GM12878 (cell line): Measurements from ENCODE around the gene ACADS. TPM values are rescaled to one million over a fixed set of nuclear protein-coding genes. Genes with fewer than 3 reads are reported as not detected.

Experiments
- ATAC-seq: fragments of 200-7000 bp; cut with Tn5 transposase; 3 replicates; pipeline ENCODE4 v1.9.1; 2020; ENCODE audit warnings: mild to moderate bottlenecking, moderate library complexity
- BruUV-seq: library from RNA; stranded (reverse); fragments of 400-500 nt; replicated peaks from 2 replicates; lab custom pipeline; 2021; lab: Mats Ljungman, UMichigan
- CTCF ChIA-PET: fragments of 300-600 bp; sonication (Branson Sonifier 250); formaldehyde crosslinking; extraction: SDS; loops from one replicate; lab custom pipeline; 2021; ENCODE audit warnings: inconsistent platforms; lab: Yijun Ruan, JAX
- POLR2A ChIA-PET: fragments of 350-600 bp; formaldehyde crosslinking; extraction: SDS; loops from one replicate; lab custom pipeline; 2021; ENCODE audit warnings: inconsistent platforms; lab: Charles Lee
- RAD21 ChIA-PET: fragments of 300-600 bp; sonication (Branson Sonifier 250); formaldehyde crosslinking; loops from one replicate; lab custom pipeline; 2023; ENCODE audit warnings: antibody characterized with exemption; ENCODE audit not compliant: unreplicated experiment; lab: Charles Lee
- SMC1A ChIA-PET: fragments of 300-600 bp; sonication (Branson Sonifier 250); formaldehyde crosslinking; loops from one replicate; lab custom pipeline; 2023; ENCODE audit not compliant: unreplicated experiment, uncharacterized antibody; lab: Charles Lee
- DNase-seq: peaks from one replicate; pipeline ENCODE4 v3.0.0-alpha.2; 2011; ENCODE audit warnings: low read depth, low spot score
- FAIRE-seq: peaks from 3 replicates; lab custom pipeline; 2011; peaks lifted over from hg19 to GRCh38; lab: Jason Lieb, UNC
- H2AFZ ChIP-seq: 2 replicates; pipeline ENCODE4 v1.6.0; 2011; ENCODE audit warnings: low read depth, low read length, control low read depth; ENCODE audit not compliant: control insufficient read depth
- H3K27ac ChIP-seq: 2 replicates; pipeline ENCODE4 v1.5.1; 2011; ENCODE audit warnings: control low read depth; ENCODE audit not compliant: control insufficient read depth, insufficient read depth
- H3K27me3 ChIP-seq, 2 experiments: replicated peaks in 1 of 2; 2 replicates each; pipeline versions ENCODE4 v1.6.0 to v1.6.1; 2011; ENCODE audit warnings: low read length in 1 of 2; ENCODE audit not compliant: control insufficient read depth in 2 of 2, insufficient read depth in 2 of 2
- H3K36me3 ChIP-seq, 2 experiments: 2 replicates each; pipeline ENCODE4 v1.5.1; 2011; ENCODE audit warnings: low read length in 1 of 2; ENCODE audit not compliant: control insufficient read depth in 2 of 2, insufficient read depth in 2 of 2
- H3K4me1 ChIP-seq: 2 replicates; pipeline ENCODE4 v1.6.1; 2011; ENCODE audit warnings: mild to moderate bottlenecking, low read length, moderate library complexity, mixed read lengths; ENCODE audit not compliant: control insufficient read depth, insufficient read depth
- H3K4me2 ChIP-seq: 2 replicates; pipeline ENCODE4 v1.6.0; 2011; ENCODE audit warnings: control low read depth; ENCODE audit not compliant: control insufficient read depth, insufficient read depth
- H3K4me3 ChIP-seq: fragments of 200-600 bp; sonication (generic); 2 replicates; pipeline ENCODE4 v1.5.1; 2016
- H3K79me2 ChIP-seq: 2 replicates; pipeline ENCODE4 v1.6.0; 2011; ENCODE audit warnings: low read length; ENCODE audit not compliant: control insufficient read depth, insufficient read depth
- H3K9ac ChIP-seq: 2 replicates; pipeline ENCODE4 v1.8.0; 2011; ENCODE audit warnings: low read length, control low read depth, mixed read lengths; ENCODE audit not compliant: control insufficient read depth, insufficient read depth
- H3K9me3 ChIP-seq: replicated peaks from 3 replicates; pipeline ENCODE4 v1.5.1; 2011; ENCODE audit warnings: mild to moderate bottlenecking, low read length; ENCODE audit not compliant: control insufficient read depth, insufficient read depth
- H4K20me1 ChIP-seq: 2 replicates; pipeline ENCODE4 v1.6.0; 2011; ENCODE audit not compliant: control insufficient read depth, insufficient read depth
- CTCF ChIP-seq, 3 experiments: IDR thresholded peaks in 2 of 3; conservative IDR thresholded peaks in 1 of 3; 2 replicates each; pipeline ENCODE4 v1.5.1; 2011; ENCODE audit warnings: low read depth in 3 of 3, low read length in 3 of 3, mild to moderate bottlenecking in 3 of 3, control low read depth in 2 of 3, moderate library complexity in 2 of 3, inconsistent platforms in 1 of 3, mixed read lengths in 1 of 3; ENCODE audit not compliant: control insufficient read depth in 2 of 3, insufficient read depth in 1 of 3; ENCODE audit errors: extremely low read depth in 1 of 3
- LARP7 ChIP-seq: fragments of 450-650 bp; IDR thresholded peaks from 2 replicates; pipeline ENCODE4 v1.6.1; 2017; ENCODE audit warnings: mild to moderate bottlenecking
- MYC ChIP-seq: IDR thresholded peaks from 2 replicates; pipeline ENCODE4 v1.6.1; 2011; ENCODE audit warnings: mild to moderate bottlenecking, low read length, moderate library complexity, inconsistent platforms; ENCODE audit not compliant: insufficient read depth, insufficient replicate concordance, insufficient read length, severe bottlenecking
- PAX5 ChIP-seq: IDR thresholded peaks from 2 replicates; pipeline ENCODE4 v1.6.1; 2011; ENCODE audit warnings: low read depth, low read length, borderline replicate concordance
- RAD21 ChIP-seq: IDR thresholded peaks from 2 replicates; pipeline ENCODE4 v1.6.1; 2011; ENCODE audit warnings: mild to moderate bottlenecking, low read depth, low read length, moderate library complexity; ENCODE audit not compliant: insufficient read depth
- SMC3 ChIP-seq: IDR thresholded peaks from 2 replicates; pipeline ENCODE4 v1.6.1; 2011; ENCODE audit warnings: low read length, improper control_type of control experiment, borderline replicate concordance
- SUZ12 ChIP-seq: fragments of 200-600 bp; sonication (generic); IDR thresholded peaks from one replicate; pipeline ENCODE4 v1.6.1; 2018; ENCODE audit warnings: antibody characterized with exemption, mild to moderate bottlenecking; ENCODE audit not compliant: unreplicated experiment
- WGBS: methylation state at CpG from one replicate; pipeline ENCODE4 v1.1.6; 2016; ENCODE audit warnings: low lambda C conversion rate; ENCODE audit not compliant: insufficient replicate concordance, insufficient coverage; ENCODE audit errors: missing lambda C conversion rate; 5-methylcytosine and 5-hydroxymethylcytosine counted together
- in situ Hi-C: fragments of 300-500 bp; cut with MboI; formaldehyde crosslinking; loops from 9 replicates; pipeline ENCODE4 v1.14.3; 2018; ENCODE audit warnings: mixed read lengths
- intact Hi-C: fragments of 100-400 bp; cut with micrococcal nuclease; formaldehyde crosslinking; loops from one replicate; pipeline ENCODE4 v1.14.2; 2022; ENCODE audit not compliant: unreplicated experiment
- polyA plus RNA-seq, 11 experiments: library from polyadenylated mRNA; depleted of rRNA in 4 of 11; unstranded in 6 of 11; stranded (reverse) in 5 of 11; fragments of >200 nt; fragmentation: Nextera tagmentation in 4 of 11; fragmentation: Illumina TruSeq in 1 of 11; extraction: Ambion mirVana in 4 of 11; extraction: Trizol in 1 of 11; gene quantifications; 1 replicate in 1 of 11; 2 replicates in 10 of 11; pipeline versions ENCODE4 v1.2.1 to v1.2.3, GENCODE V29; 2011 to 2016; ENCODE audit warnings: inconsistent platforms in 2 of 11, missing spikeins in 2 of 11, low read depth in 1 of 11
- total RNA-seq, 4 experiments: library from RNA; depleted of rRNA in 3 of 4; stranded (reverse); fragments of >200 nt in 3 of 4; fragmentation: Illumina TruSeq in 1 of 4; extraction: Trizol in 1 of 4; gene quantifications; 2 replicates each; pipeline versions ENCODE4 v1.2.1 to v1.2.3, GENCODE V29; 2013 to 2021
- TF ChIP-seq, protein P1 (sequence below): IDR thresholded peaks from 2 replicates; pipeline ENCODE4 v1.6.1; 2011; ENCODE audit warnings: borderline replicate concordance, low read depth, mild to moderate bottlenecking, moderate library complexity, low read length; ENCODE audit not compliant: insufficient read depth, poor library complexity, severe bottlenecking

Gene ACADS
- total and polyA plus RNA-seq, 10 of the 15 experiments (the other 5 are each of a cell fraction or from before 2014, with no cell fraction given) = 0.05 to 18.1 (median 10.2) TPM

DNA sequence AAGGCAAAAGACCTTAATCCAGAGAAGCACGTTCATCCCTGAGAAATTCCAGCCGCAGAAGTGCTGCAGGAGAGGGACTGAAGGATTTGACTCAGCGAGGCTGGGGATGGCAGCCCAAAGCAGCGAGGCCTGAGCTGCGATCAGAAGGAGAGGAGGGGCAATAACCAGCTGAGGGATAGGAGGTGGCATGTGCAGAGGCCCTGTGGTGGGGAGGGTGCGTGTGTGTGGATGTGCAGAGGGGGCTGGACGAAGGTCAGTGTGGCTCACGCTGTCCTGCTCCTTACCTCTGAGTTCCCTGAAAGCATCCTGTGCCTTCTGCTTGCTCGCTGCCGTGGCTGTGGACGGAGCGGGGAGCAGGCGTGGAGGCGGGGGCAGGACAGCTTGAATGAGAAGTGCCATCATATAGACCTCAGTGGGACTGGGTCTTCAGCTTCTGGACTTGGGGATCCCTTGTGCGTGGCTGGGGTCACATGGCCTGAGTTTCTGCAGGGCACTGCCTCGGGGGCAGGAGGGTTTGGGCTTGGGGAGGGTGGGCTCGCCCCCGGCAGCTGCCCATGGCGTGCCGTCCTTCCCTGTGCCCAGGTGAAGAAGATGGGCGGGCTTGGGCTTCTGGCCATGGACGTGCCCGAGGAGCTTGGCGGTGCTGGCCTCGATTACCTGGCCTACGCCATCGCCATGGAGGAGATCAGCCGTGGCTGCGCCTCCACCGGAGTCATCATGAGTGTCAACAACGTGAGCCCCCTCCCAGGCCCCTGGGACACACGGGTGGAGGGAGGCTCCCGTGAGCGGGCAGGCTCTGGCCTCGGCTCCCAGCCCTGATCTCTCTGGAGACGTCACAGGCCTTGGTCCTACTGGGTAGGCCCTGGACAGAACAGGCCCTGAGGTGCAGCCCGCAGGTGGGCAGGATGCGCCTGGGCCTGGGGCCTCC, 11.0 kb downstream of the ACADS start (continued):
- TF ChIP-seq MYC = no peak
- TF ChIP-seq LARP7 = no peak

- RAD21 ChIA-PET = interaction anchor here (0.7 kb wide), 1 partner anchor 234 kb away, joined by 3 read pairs; no protein-coding TSS in a partner anchor
- BruUV-seq = no TSS peak
- 83% methylated on average over 20 of the region's 25 CpGs for WGBS
- Histone ChIP-seq H3K27ac (no peak overlapping the region), H3K9me3 (no peaks in the 10 kb centered on the region), H3K79me2 (no peaks in the 10 kb centered on the region), H3K9ac (no peak overlapping the region), H3K27me3 (no peaks in the 10 kb centered on the region), H3K4me3 (no peak overlapping the region), H3K36me3 (no peaks in the 10 kb centered on the region), H4K20me1 (no peaks in the 10 kb centered on the region), H3K4me2 (no peak overlapping the region), H2AFZ (no peak overlapping the region), H3K4me1 (no peaks in the 10 kb centered on the region)
- intact Hi-C loops = no loop called here
- peak in 1 of 3 experiments; percentile 7; a peak in 1 of 6 replicates for TF ChIP-seq CTCF (IDR thresholded peaks at IDR 0.05 in 2 of 3, conservative IDR thresholded peaks at IDR 0.05 in 1 of 3; ENCODE audit: control insufficient read depth in 2 of 3, extremely low read depth in 1 of 3, insufficient read depth in 1 of 3, low read depth in 3 of 3, low read length in 3 of 3)
- TF ChIP-seq, protein P1, sequence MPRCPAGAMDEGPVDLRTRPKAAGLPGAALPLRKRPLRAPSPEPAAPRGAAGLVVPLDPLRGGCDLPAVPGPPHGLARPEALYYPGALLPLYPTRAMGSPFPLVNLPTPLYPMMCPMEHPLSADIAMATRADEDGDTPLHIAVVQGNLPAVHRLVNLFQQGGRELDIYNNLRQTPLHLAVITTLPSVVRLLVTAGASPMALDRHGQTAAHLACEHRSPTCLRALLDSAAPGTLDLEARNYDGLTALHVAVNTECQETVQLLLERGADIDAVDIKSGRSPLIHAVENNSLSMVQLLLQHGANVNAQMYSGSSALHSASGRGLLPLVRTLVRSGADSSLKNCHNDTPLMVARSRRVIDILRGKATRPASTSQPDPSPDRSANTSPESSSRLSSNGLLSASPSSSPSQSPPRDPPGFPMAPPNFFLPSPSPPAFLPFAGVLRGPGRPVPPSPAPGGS = no peak
- peak; percentile 18; the same call in 1 of the 2 replicates for TF ChIP-seq SMC3
- no peak for TF ChIP-seq SUZ12
- 0 out of 2 replicates have a peak, but pooled peaks have one; percentile 7 for TF ChIP-seq RAD21
- TF ChIP-seq PAX5 = no peak
- in situ Hi-C loops = no loop called here
- no peak for DNase-seq
- POLR2A ChIA-PET = no interaction called here
- no peak for FAIRE-seq
- peak; percentile 72 for ATAC-seq
- SMC1A ChIA-PET = no interaction called here
- CTCF ChIA-PET = interaction anchor here (1.5 kb wide), 1 partner anchor 234 kb away, joined by 5 read pairs; no protein-coding TSS in a partner anchor
Measured at GRCh38 chr12:120737557-120738251, 12.1 kb downstream of the ACADS start.
